Keratinocyte (primary cell): ENCODE results near the gene CGRRF1. TPM values are rescaled to one million over a fixed set of nuclear protein-coding genes. Genes with fewer than 3 reads are reported as not detected.

Source experiments
- DNase-seq: peaks from one replicate; pipeline ENCODE4 v3.0.0-alpha.2; 2011; ENCODE audit warnings: low read depth, missing footprints, low spot score
- FAIRE-seq: peaks from 2 replicates; lab custom pipeline; 2011; peaks lifted over from hg19 to GRCh38; lab: Jason Lieb, UNC
- H2AFZ ChIP-seq: 2 replicates; pipeline ENCODE4 v1.6.0; 2012; ENCODE audit warnings: low read length, control low read depth, inconsistent platforms; ENCODE audit not compliant: control insufficient read depth
- H3K27ac ChIP-seq: 2 replicates; pipeline ENCODE4 v1.5.1; 2011; ENCODE audit warnings: low read length; ENCODE audit not compliant: control insufficient read depth, insufficient read depth
- H3K27me3 ChIP-seq: 3 replicates; pipeline ENCODE4 v1.6.0; 2011; ENCODE audit warnings: low read length; ENCODE audit not compliant: control insufficient read depth, insufficient read depth; ENCODE audit errors: extremely low read depth
- H3K36me3 ChIP-seq, 2 experiments: 2 replicates in 1 of 2; 3 replicates in 1 of 2; pipeline ENCODE4 v1.5.1; 2011; ENCODE audit warnings: low read length in 2 of 2, mild to moderate bottlenecking in 1 of 2; ENCODE audit not compliant: control insufficient read depth in 2 of 2, insufficient read depth in 2 of 2; ENCODE audit errors: extremely low read depth in 1 of 2
- H3K4me1 ChIP-seq: 3 replicates; pipeline ENCODE4 v1.5.1; 2011; ENCODE audit warnings: low read length; ENCODE audit not compliant: control insufficient read depth, insufficient read depth; ENCODE audit errors: extremely low read depth
- H3K4me2 ChIP-seq: 3 replicates; pipeline ENCODE4 v1.6.0; 2011; ENCODE audit warnings: low read depth, low read length; ENCODE audit not compliant: control insufficient read depth, insufficient read depth; ENCODE audit errors: extremely low read depth
- H3K4me3 ChIP-seq, 3 experiments: fragments of 200-600 bp in 1 of 3; sonication (generic) in 1 of 3; 2 replicates in 2 of 3; 3 replicates in 1 of 3; pipeline ENCODE4 v1.5.1; 2011 to 2016; ENCODE audit warnings: low read length in 3 of 3, mild to moderate bottlenecking in 3 of 3, control low read depth in 2 of 3, inconsistent platforms in 1 of 3, low read depth in 1 of 3, mixed read lengths in 1 of 3, mixed run types in 1 of 3, moderate library complexity in 1 of 3; ENCODE audit not compliant: control insufficient read depth in 2 of 3, insufficient read depth in 2 of 3; ENCODE audit errors: extremely low read depth in 1 of 3
- H3K79me2 ChIP-seq: 2 replicates; pipeline ENCODE4 v1.6.0; 2012; ENCODE audit warnings: low read length; ENCODE audit not compliant: control insufficient read depth, insufficient read depth
- H3K9ac ChIP-seq: 3 replicates; pipeline ENCODE4 v1.6.0; 2011; ENCODE audit warnings: low read length; ENCODE audit not compliant: control insufficient read depth, insufficient read depth; ENCODE audit errors: extremely low read depth
- H3K9me1 ChIP-seq: 3 replicates; pipeline ENCODE4 v1.6.0; 2011; ENCODE audit warnings: low read length; ENCODE audit not compliant: control insufficient read depth, insufficient read depth; ENCODE audit errors: extremely low read depth
- H3K9me3 ChIP-seq: 2 replicates; pipeline ENCODE4 v1.5.1; 2012; ENCODE audit warnings: low read depth, low read length; ENCODE audit not compliant: control insufficient read depth
- H4K20me1 ChIP-seq: 3 replicates; pipeline ENCODE4 v1.6.0; 2011; ENCODE audit warnings: low read length; ENCODE audit not compliant: control insufficient read depth, insufficient read depth; ENCODE audit errors: extremely low read depth
- CTCF ChIP-seq, 3 experiments: IDR thresholded peaks in 1 of 3; conservative IDR thresholded peaks in 1 of 3; optimal IDR thresholded peaks in 1 of 3; 2 replicates in 2 of 3; 3 replicates in 1 of 3; pipeline versions ENCODE3 to v1.5.1; 2011; ENCODE audit warnings: low read length in 3 of 3, mild to moderate bottlenecking in 3 of 3, moderate library complexity in 2 of 3, control low read depth in 1 of 3, inconsistent platforms in 1 of 3; ENCODE audit not compliant: insufficient read depth in 2 of 3; ENCODE audit errors: extremely low read depth in 1 of 3
- EZH2 ChIP-seq: IDR thresholded peaks from one replicate; pipeline ENCODE4 v1.6.1; 2012; ENCODE audit warnings: inconsistent platforms, mild to moderate bottlenecking, low read length, moderate library complexity
- dilution Hi-C: fragments of 300-500 bp; cut with MboI; formaldehyde crosslinking; loops from one replicate; pipeline ENCODE4 v1.7.0; 2020; ENCODE audit warnings: low sequenced_read_pairs; ENCODE audit not compliant: extremely low pct_ligation_motif_present
- polyA plus RNA-seq, 5 experiments: library from polyadenylated mRNA; depleted of rRNA in 3 of 5; stranded (reverse) in 3 of 5; stranded (forward) in 1 of 5; unstranded in 1 of 5; fragments of >200 nt; gene quantifications; 1 replicate in 1 of 5; 2 replicates in 3 of 5; 3 replicates in 1 of 5; pipeline versions ENCODE4 v1.2.1 to v1.2.3, GENCODE V29; 2011 to 2012; ENCODE audit warnings: missing spikeins in 2 of 5, low read depth in 1 of 5, low replicate concordance in 1 of 5

The CGRRF1 gene
- polyA plus RNA-seq, 1 donor (not counting 4 experiments of a cell fraction or from before 2014, with no cell fraction given), result 19.5 TPM

GRCh38 chr14:54535126-54535525 is 25.4 kb downstream of the CGRRF1 start:
- Histone ChIP-seq H3K79me2 (no peaks in the 10 kb centered on the region), H3K9ac (no peak overlapping the region), H3K27ac (no peak overlapping the region), H3K36me3 (peaks cover 3% of the 10 kb centered on the region in 2 experiments), H3K4me2 (no peak overlapping the region), H3K4me3 (no peak overlapping the region), H3K9me1 (no peaks in the 10 kb centered on the region), H2AFZ (no peak overlapping the region), H3K27me3 (no peaks in the 10 kb centered on the region), H3K9me3 (no peaks in the 10 kb centered on the region), H3K4me1 (no peaks in the 10 kb centered on the region), H4K20me1 (no peaks in the 10 kb centered on the region)
- dilution Hi-C loops, result no loop called here
- no peak for DNase-seq
- FAIRE-seq, result no peak
- TF ChIP-seq CTCF (optimal IDR thresholded peaks at IDR 0.05 in 1 of 3, IDR thresholded peaks at IDR 0.05 in 1 of 3, conservative IDR thresholded peaks at IDR 0.05 in 1 of 3; ENCODE audit: extremely low read depth in 1 of 3, insufficient read depth in 2 of 3, low read length in 3 of 3) (no peak), EZH2 (no peak)

GRCh38 chr14:54535646-54536045 is 25.9 kb downstream of the CGRRF1 start:
- Histone ChIP-seq H3K4me1 (no peaks in the 10 kb centered on the region), H3K9me1 (no peaks in the 10 kb centered on the region), H3K79me2 (no peaks in the 10 kb centered on the region), H3K27me3 (no peaks in the 10 kb centered on the region), H3K27ac (no peak overlapping the region), H3K4me3 (no peak overlapping the region), H4K20me1 (no peaks in the 10 kb centered on the region), H3K9ac (no peak overlapping the region), H3K36me3 (peaks cover 3% of the 10 kb centered on the region in 2 experiments), H3K9me3 (no peaks in the 10 kb centered on the region), H3K4me2 (no peak overlapping the region), H2AFZ (no peak overlapping the region)
- no peak for FAIRE-seq
- dilution Hi-C loops, result no loop called here
- no peak for TF ChIP-seq CTCF (optimal IDR thresholded peaks at IDR 0.05 in 1 of 3, IDR thresholded peaks at IDR 0.05 in 1 of 3, conservative IDR thresholded peaks at IDR 0.05 in 1 of 3; ENCODE audit: extremely low read depth in 1 of 3, insufficient read depth in 2 of 3, low read length in 3 of 3)
- TF ChIP-seq EZH2, result no peak
- no peak for DNase-seq
